Pulmonary artery endothelial cell (primary cell): ENCODE measurements around the gene UBE2S. TPM values are rescaled to one million over a fixed set of nuclear protein-coding genes. Genes with fewer than 3 reads are reported as not detected.
"Not testable (repeated sequence)": the region's sequence is repeated elsewhere in the genome, so short reads cannot be mapped to it uniquely, and the experiment has no call there.

Experiments used
- DNase-seq: peaks from one replicate; pipeline ENCODE4 v3.0.0-alpha.2; 2011; ENCODE audit warnings: low read depth, low spot score
- total RNA-seq: library from RNA; depleted of rRNA; stranded (reverse); fragments of >200 nt; gene quantifications from 2 replicates; pipeline ENCODE4 v1.2.3, GENCODE V29; 2014

The UBE2S gene
- total RNA-seq: 150 and 327 TPM in 2 replicates

DNA sequence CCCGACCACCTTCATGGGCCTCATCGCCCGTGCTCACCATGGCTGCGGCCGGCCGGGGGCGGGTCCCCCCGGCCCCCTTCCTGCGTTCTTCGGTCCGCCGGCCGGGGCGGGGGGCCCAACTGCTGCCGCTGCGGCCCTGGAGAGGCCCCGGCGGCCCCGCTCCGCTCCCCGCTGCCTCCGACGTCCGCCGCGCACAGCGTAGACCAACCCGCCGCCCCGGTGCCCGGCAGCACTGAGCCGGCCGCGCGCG is at the start of gene UBE2S:
Gene UBE2S (minus strand): TSS at position 239 of the 250 bp plus-strand sequence. CDS start 199 bp downstream, at position 40.
- DNase-seq: not testable (repeated sequence)

- DNase-seq: no peak
Observed at GRCh38 chr19:55456347-55456746, 48.8 kb upstream of the UBE2S start.

- no peak for DNase-seq
Observed at GRCh38 chr19:55455576-55456235, 48.1 kb upstream of the UBE2S start.

GRCh38 chr19:55454787-55455243 is 47.2 kb upstream of the UBE2S start:
- DNase-seq: no peak

DNA sequence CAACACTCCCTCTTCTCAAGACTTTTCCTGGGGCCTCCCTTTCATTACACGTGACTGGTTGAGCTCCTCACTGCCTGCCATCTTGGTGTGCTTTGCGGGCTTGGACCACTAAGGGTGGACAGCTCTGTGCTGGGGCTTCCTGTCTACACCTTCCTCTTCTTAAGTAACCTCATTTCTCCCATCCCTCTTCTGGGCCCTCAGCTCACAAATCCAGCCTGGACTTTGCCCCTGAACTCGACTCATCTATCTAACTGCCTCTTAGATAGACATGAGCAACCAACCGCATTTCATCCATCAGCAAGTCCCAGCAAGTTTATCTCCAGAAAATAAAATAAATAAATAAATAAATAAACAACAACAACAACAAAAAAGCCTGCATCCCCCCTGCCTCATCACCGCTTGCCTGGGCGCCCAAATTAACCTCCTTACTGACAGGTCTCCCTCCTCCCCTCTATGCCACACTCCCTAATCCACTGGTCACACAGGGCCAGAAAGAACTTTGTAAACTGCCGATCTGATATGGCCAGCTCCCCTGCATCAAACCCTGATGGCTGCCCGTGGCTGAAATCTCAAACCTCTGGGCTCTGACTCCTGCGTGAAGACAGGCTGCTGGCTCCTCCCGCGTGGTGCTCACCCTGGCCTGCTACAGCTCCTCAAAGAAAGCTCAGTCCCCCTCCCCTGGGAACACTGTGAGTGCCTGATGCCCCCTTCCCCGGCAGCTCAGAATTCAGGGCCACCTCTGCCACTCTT is 46.1 kb upstream of the UBE2S start:
- DNase-seq: no peak

- no peak for DNase-seq
Observed at GRCh38 chr19:55452749-55453346, 45.3 kb upstream of the UBE2S start.

DNA sequence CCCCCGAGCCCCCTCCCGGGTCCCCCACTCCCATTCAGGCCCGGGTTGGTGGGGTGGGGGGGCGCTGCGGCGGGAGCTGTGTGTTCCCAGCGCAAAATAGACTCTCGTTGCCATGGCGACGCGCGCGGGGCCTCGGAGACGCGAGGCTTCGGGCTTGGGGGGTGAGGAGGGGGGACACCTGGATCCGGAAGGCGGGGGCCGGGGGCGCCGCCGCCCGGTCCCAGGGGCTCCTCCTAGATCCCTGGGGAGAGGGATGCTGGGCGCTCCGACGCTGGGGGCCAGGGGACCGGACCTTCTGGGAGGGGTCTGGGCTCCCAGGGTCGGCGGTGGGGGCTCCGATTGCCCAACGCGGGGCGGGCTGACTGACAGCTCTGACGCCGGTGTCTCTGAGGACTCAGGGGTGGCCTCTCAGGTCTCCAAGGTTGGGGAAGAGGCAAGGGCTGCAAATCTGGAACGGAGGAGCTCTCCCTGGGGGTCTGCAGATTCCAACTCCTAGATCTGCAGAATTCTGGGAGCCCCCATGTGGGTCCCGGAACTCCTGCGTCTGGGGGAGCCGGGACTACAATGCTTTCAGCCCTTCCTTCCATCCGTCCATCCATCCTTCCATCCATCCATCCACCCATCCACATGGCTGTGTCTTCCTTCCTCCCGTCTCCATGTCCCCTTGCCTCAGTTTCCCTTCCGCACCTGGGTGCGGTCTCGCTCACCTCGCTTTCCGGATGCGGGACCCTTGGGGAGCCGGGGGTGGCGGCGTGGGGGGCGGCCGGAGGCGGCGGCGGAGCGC is 44.6 kb upstream of the UBE2S start:
- no peak for DNase-seq

DNA sequence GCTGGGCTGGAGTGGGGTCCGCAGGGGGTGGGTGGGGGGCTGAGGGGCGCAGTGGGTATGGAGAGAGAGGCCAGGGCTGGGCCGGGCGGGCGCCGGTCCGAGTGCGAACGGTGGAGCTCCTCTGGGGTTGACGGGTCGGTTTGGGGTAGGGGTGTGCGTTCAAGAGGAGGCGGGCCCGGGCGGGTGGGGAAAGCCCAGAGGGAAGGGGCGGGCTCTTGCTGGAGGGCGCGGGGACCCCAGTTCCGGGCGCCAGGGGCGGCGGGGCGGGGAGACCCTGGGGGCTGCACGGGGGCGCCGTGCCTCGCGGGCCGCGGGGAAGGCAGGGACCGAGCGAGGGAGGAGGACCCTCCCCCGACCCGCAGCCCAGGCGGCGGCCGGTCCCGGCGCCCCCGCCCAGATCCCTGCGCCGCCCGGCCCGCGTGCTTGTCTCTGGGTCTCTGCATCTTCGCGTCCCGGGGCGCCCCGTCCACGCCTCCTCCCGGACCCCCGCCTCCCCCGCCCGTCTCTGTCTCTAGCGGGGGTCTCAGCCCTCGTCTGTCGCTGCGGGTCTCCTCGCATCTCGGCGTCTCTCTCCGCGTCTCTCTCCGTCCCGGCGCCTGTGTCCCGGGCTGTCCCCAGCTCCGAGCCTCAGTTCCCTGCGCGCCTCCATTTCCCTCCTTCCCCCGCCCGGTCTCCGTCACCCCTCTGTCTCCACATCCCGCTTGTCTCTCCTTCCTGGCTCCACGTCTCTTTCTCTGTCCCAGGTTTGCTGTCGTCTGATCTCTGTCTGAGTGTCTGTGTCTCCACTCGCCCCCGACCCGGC is 43.8 kb upstream of the UBE2S start:
- no peak for DNase-seq

DNA sequence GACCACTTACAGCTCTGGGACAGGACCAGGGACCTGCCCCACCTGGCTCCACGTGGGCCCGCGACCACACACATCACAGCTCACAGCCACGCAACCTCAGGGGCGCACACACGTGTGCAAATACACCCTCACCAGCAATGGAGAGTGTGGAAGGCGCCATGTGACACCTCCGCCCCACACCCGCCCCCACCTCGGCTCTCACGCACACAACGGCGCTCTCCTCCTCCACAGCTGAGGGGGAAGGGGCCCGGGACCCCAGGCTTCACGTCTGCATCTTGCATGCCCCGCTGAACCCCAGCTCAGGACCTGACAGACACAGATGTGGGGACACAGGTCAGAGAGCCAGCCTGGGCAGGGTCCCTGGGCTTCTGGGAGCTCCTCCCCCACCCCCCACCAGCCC is 41.9 kb upstream of the UBE2S start:
- DNase-seq: no peak

DNA sequence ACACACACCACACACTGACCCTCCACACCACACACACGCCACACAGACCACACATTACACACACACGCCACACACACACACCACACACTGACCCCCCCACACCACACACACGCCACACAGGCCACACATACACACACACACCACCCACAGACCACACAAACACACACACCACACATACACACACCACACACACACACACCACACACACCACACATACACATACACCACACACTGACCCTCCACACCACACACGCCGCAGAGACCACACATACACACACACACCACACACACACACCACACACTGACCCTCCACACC is 40.5 kb upstream of the UBE2S start:
- not testable (repeated sequence) for DNase-seq

DNA sequence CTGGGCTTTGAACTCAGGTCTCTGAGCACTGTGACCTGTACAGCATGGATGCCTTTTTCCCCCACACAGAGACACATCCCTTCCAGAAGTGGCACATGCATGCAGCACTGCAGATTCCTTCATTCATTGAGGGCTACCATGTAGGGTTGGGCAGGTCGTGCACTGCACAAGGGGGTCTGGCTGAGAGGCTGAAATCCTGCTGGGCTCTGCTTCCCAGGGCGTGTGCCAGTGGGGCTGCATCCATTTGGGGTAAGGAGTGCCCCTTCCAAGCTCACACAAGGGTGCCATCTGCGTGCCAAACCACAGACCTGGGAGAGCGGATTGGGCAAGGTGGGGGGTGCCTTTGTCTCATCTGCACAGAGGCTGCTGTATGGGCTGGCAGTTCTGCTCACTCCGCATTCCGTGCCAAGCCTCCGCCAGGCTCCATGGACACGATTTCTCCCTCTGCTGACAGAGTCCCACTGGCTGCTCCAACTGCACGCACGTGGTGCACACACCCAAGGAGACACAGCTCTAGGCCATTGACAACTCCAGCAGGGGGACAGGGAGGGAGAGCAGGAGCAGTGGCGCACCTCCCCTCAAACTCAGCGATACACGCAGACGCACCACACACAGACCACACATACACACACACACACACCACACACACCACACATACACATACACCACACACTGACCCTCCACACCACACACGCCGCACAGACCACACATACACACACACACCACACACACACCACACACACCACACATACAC is 40.0 kb upstream of the UBE2S start:
- no peak for DNase-seq

DNA sequence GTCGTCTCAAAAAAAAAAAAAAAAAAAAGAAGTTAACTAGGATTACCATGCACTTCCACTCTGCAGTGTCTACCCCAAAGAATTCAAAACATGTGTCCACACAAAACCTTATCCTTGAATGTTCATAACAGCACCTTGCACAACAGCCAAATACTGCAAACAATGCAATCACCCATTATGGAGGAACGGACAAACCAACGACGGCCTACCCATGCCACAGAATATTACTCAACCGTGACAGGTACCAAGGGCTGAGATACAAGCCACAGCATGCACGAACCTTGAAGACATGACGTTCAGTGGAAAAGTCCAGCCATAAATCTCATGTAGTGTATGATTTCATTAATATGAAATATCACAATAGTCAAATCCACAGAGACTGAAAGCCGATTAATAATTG is 38.5 kb upstream of the UBE2S start:
- no peak for DNase-seq

DNA sequence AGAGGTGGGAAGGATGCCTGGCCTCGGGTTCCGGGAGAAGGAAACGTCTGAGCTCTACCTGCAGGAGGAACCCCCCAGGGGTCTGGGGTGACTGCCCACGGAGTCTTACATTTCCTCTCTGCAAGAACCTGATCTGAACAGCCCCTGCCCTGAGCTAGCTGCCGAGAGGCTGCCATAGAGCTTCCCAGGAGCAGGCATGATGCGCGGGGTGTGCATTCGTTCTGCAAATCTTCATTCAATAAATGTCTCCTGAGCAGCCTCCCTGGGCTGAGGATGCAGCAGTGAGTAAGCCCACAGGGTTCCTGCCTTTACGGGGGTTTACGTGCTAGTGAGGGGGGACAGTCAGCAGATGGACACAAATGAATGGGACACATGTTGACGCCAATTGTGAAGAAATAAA is 37.1 kb upstream of the UBE2S start:
- DNase-seq: no peak

DNA sequence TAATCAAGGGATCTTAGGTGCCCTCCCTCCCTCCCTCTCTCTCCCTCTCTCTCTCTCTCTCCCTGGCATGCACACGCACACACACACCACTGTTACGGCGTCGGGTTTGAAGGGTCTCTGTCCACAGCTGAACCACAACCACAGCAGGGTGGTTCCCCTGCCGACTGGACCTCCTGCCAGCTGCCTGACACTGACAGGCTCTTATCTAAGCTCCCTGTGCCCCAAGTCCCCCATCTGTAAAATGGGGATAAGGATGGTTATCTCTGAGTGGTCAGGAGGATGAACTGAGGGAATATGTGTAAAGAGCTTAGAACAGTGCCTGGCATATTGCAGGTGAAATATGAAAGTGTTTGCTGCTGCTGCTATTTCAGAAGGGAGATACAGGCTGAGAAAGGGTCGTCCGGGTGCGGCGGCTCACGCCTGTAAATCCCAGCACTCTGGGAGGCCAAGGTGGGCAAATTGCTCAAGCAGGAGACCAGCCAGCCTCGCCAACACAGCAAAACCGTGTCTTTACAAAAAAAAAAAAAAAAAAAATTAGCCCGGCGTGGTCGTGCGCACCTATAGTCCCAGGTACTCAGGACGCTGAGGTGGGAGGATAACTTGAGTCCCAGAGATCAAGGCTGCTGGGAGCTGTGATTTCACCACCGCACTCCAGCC is 36.4 kb upstream of the UBE2S start:
- no peak for DNase-seq

- DNase-seq: no peak
Observed at GRCh38 chr19:55443045-55443823, 35.6 kb upstream of the UBE2S start, which contains the start of gene SHISA7. Gene SHISA7 (minus strand): TSS chr19:55443300. CDS start chr19:55442863, 437 bp downstream.

DNA sequence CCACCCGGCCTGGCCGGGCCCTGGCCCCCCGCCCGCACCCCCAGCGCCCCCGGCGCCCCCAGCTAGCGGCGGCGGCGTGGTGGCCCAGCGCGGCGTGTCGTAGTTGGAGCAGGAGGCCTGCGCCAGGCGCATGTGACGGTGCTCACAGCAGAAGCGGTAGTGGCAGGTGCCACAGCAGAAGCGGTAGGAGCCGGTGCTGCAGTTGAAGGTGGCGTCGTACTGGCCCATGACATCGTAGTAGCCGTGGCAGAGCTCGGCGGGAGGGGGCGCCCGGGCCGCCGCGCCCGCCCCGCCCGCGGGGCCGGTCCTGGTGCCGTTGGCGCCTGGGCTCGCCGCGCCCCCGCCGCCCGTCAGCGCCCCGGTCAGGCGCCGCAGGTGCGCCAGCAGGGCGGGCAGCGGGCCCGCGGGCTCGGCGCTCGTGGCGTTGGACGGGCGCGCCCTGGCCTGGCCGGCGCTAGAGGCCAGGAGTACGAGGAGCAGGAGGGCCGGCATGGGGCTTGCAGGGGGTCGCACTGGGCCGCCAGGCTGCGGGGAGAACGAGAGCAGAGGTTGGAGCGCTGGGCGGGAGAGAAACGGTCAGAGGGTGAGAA is 34.9 kb upstream of the UBE2S start:
- DNase-seq: no peak

- DNase-seq: no peak
Observed at GRCh38 chr19:55441692-55442321, 34.2 kb upstream of the UBE2S start.

- no peak for DNase-seq
Observed at GRCh38 chr19:55441319-55441691, 33.7 kb upstream of the UBE2S start.
